HG02943 (cell line): ENCODE data around the gene ACVR2A.
A peak's percentile ranks its signal among the peaks of the same experiment; 100 is the strongest.

Experiments
- ATAC-seq: cut with Tn5 transposase; IDR thresholded peaks from one replicate; pipeline ENCODE4 v1.9.1; 2021; ENCODE audit warnings: mild to moderate bottlenecking, low read depth, moderate library complexity; ENCODE audit not compliant: unreplicated experiment

ACVR2A gene

DNA sequence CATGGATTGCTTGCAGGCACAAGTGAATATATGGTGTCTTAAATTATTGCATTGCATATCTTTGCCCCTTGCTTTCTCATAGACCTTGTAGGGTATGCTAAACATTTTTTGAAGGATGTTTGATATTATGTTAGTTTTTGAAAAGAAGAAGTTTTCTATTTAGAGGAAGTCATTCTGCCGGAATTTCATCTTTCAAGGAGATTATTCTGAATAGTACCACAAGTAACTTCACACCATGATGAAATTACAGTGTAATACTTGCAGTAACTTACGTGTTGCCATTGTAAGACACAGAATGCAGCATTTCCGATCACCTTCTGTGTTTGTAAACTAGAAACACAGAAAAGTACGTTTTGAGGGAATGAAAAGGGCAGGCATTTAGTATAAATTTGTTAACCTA, 71.9 kb downstream of the ACVR2A start:
- ATAC-seq = no peak

DNA sequence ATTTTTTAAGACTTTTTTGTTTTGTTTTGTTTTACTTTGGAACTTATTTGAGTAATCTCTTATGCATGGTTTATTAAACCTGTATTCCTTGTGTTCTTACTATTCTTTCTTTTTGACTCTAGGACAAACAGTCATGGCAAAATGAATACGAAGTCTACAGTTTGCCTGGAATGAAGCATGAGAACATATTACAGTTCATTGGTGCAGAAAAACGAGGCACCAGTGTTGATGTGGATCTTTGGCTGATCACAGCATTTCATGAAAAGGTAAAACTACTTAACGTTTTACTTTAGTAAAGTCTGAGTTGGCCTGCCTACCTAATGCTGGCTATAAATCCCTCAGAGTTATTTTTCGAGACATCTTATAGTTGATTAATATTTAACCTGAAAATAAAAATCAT, 72.3 kb downstream of the ACVR2A start:
- no peak for ATAC-seq

DNA sequence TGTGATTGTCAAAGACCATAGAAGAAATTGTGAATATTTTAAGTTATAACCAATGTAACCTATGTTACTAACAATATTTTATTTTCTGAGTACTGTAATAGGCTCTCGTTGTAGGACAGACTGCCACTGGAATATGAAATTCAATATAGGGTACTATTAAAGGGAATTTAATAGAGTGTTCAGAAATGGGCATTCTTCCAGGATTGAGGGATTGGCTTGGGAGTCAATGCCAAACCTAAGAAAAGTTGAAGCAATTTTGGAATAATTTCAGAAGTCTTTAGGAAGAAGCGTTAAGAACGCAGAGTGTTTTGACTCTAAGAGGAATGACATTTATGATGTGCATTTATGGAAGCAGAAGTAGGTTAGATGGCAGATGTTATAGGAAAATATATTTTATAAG, 79.0 kb downstream of the ACVR2A start:
- no peak for ATAC-seq

DNA sequence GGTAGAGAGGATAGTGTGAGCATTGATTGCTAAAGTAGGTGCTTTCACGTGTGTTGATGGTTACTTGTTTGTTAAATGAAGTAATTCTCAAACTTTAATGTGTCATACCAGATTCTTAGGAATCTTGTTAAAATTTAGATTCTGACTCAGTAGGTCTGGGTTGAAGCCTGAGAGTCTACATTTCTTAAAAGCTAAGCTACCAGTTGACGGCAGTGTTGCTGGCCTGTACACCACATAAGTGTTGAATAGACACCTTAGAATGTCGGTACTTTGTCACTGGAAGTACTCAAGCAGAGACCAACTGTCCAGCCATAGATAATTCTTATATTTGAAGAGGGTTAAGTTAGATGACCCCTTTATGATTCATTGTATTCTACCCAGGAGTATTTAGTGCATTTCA, 79.8 kb downstream of the ACVR2A start:
- ATAC-seq = no peak

DNA sequence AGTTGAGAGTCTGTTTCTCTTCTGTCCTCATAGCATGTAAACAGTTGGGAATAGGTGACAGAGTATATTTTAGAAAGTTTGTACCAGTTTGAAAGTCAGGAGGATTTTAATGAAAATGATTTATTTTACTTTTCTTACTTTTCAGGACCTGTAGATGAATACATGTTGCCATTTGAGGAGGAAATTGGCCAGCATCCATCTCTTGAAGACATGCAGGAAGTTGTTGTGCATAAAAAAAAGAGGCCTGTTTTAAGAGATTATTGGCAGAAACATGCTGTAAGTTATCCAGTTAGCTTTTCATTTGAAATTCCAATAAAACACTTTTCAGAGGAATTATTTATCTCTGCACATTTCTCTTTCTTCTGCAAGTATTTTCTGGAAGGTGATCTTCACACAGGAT, 81.1 kb downstream of the ACVR2A start:
- no peak for ATAC-seq

DNA sequence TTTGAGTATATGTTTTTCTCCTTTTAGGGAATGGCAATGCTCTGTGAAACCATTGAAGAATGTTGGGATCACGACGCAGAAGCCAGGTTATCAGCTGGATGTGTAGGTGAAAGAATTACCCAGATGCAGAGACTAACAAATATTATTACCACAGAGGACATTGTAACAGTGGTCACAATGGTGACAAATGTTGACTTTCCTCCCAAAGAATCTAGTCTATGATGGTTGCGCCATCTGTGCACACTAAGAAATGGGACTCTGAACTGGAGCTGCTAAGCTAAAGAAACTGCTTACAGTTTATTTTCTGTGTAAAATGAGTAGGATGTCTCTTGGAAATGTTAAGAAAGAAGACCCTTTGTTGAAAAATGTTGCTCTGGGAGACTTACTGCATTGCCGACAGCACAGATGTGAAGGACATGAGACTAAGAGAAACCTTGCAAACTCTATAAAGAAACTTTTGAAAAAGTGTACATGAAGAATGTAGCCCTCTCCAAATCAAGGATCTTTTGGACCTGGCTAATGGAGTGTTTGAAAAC, 82.3 kb downstream of the ACVR2A start:
- no peak for ATAC-seq

DNA sequence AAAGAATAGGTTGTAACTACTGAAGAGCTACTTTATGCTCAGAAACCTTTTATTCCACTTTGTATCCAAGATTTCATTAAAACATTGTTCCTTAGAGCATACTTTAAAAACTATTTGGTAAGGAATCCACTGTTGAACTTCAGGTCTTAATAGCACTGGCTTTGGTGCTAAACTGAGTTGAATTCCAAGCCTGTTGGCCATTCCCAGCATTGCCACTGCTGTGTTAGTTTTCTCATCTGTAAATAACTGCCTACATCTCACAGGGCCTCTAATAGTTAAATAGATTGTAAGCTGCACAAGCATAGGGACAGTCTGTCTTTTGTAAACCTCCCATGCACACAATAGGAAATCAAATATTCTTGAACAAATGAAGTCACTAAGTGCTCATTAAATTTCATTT, 89.1 kb downstream of the ACVR2A start:
- no peak for ATAC-seq

DNA sequence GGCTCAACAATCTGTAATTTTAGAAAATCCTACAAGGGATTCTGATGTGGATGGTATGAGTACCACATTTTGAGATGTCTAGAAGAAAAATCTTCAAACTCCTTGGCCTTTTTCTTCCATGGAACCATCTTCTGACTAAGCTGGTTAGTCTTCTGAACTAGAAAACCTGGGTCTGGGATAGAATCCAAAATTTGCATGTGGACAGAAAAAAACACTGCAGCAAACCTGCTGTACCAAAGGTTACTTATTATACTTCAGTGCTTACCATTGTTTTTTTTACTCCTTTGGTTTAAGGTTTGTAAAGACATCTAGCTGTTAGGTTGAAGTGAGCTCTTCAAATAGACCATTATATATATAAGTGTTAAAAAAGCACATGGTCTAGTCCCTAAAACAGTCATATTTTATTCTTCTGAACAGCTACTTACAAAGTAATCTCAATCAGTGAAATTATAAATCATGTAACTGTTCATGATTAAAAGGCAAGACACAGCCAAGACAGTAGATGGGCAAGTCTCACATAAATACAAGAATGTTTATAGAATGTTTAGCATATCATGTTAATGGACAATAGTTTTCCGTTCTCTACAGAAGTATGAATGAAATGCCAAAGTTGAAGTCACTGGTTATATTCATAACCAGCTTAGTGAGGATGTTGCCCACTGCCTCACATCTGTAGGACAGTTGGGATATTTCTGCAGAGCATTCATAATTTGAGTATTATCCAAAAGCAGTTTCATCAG, 90.2 kb downstream of the ACVR2A start:
- ATAC-seq = no peak

DNA sequence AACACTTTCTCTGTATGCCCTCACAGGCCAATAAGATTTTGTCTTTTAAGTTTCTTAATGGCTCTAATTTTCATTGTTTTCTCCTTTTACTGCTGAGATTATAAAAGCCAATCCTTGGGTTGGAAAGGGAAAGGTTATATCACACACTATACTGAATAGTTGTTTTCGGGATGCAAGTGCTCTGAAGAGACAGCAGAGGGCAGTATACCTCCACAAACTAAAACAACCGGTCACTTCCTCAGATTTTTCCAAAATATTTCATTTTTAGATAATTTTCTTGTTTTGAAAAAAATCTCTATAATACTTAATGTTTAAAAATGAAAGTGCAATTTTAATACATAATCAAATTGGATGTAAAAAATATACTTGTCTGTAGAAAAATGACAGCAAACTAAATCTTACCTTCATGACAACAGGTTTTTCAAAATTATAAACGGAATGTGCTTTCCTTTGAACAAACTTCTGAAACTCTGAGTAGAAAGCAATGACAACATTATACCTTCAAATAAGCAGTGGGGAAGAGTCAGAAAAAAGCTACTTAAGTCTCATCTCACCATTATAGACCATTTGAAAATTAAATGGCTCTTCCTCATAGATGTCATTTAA, 93.0 kb downstream of the ACVR2A start:
- ATAC-seq = peak; percentile 67

DNA sequence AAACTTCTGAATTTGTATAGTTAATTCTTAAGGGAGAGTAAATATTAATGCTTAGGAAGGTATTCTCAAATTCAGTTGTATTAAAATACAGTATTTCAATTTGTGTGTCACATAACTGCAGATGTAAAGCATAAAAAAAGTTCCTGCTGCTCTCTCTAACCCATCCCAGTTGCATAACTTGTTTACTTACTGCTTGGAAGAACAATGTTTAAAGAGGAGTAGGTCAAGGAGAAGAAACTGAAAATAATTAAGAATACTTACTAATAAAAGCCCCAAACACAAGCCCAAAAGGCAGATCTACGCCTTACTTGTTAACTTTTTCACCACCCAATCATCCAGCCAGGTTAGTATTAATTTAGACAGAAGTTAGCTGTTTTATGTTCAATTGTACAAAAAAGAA, 94.5 kb downstream of the ACVR2A start:
- no peak for ATAC-seq

DNA sequence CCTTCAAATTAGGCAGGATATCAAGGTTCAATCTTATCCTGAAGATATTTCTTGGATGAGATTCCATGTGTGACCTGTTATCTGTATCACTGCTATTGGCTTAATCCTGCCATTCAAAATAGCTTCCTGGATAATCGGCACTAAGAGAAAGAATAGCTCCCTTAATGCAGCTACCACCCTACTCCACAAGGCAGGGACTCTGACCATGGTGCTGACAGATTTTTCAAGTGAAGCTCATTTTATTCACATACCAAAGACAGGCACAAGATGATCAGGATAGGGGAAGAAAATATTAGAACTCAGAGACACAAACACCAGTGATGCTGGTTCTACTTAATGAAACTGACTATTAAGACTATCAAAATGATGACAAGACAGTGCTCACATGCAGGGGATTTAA, 100.8 kb downstream of the ACVR2A start:
- no peak for ATAC-seq

DNA sequence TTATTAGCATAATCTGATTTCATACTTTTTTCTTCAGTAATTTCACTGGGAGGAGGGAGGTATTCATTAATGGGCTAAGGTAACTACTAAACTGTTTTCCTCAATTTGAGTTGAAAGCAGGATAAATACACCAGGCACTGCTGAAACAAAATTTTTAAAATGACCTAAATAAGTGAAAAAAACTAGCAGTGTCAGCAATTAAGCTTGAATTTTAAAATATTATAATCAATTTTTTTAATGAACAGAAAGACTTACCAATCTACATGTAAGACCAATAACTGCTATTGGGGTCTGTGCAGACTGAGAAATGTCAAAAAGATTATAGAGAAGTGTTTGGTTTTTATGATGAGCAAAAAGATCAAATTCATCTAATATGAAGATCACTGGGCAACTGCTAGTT, 107.3 kb downstream of the ACVR2A start:
- ATAC-seq = no peak

DNA sequence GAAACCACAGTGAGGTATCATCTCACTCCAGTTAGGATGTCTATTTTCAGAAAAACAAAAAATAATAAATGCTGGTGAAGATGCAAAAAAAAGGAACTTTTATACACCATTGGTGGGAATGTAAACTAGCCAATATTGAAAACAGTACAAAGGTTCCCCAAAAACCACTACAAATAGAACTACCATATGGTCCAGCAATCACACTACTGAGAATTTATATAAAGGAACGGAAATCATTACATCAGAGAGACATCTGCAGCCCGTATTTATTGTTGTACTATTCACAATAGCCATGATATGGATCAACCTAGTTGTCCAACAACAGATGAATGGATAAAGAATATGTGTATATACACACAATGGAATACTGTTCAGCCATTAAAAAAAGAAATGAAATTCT, 123.7 kb downstream of the ACVR2A start:
- ATAC-seq = no peak

DNA sequence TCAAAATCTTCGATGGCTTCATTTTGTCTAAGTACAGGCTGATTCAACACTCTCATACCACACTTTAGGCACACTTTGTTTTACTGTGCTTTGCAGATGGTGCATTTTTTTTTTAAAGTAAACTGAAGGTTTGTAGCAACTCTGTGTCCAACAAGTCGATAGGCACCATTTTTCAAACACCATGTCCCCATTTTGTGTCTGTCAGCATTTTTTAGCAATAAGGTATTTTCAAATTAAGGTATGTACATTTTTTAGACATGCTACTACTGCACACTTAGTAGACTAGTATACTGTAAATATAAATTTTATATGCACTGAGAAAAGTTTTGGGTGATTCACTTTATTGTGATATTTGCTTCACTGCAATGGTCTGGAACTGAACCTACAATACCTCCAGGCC, 131.3 kb downstream of the ACVR2A start:
- ATAC-seq = no peak

DNA sequence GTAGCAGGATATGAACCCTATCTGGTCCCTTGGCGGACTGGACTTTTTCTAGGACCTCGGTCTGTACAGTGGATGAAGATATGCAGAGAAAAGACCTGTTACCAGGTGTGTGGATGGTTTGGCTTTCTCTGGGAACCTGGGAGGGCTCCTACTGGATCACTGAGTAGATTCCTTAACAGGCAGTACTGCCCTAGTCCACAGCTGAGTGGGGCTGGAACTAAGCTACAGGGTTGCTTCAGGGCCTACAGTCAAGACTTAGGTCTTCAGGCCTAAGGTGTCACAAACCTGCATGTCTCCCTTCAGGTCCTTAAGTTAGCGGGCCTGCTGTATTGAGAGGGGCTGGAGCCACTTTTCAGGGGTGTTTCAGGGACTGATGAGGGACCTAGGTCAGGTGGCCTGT, 132.8 kb downstream of the ACVR2A start:
- ATAC-seq = no peak
